ENCODE results near the gene ROPN1L. TPM values are rescaled to one million over a fixed set of nuclear protein-coding genes. Genes with fewer than 3 reads are reported as not detected.
A peak's percentile ranks its signal among the peaks of the same experiment; 100 is the strongest.
"Not testable (repeated sequence)": the region's sequence is repeated elsewhere in the genome, so short reads cannot be mapped to it uniquely, and the experiment has no call there.

The ROPN1L gene
- 1.2 TPM in 1 of 2 replicates, not detected in the other for total RNA-seq (2014; rRNA removed; shearing (Covaris generic); ENCODE audit: low replicate concordance)

DNA sequence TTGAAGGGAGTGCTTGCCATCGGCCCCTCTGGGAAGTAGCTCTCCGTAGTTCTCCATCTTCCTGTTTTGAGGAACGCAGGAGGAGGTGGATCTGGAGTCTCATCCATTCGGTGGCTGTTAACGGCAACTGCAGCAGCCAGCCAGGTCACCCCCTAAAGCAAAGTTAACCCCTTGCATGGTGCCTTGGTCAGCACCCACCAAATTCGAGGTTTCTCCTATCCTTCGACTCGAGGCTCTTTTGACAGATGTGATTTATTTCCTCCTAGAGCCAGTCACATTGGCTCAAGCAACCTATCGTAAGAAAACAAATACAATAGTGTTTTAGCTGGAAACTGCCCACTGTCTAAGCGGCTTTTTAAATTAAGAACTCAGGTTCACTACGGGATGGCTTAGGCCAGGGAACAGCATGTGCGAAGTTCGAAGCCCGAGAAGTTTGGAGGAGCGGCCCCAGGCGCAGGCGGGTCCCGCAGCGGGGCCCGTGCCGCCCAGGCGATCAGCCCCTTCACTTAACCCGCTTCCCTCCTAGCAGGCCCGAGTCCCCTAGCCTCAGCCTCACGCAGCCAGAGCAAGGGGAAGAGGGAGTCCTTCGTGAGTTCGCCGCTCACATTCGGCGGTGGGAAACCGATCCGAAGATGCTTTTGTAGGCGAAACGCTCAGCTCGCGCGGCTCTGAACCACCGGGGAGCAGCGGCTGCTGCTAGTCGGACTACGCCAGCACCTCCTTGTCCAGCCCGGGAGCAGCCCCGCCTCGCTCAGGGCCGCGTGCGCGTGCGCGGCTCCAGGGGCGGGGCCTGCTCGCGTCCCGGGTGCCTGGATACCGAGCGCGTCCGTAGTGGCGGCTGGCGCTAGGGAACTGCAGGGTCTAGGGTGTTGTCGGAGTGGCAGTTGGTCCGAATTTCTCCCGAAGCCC lies at the start of gene ROPN1L:
Gene ROPN1L, plus strand, starts transcription at position 797 of the 909 bp plus-strand sequence. CDS start 289 bp downstream, outside the sequence.
- H3K27me3 ChIP-seq (ENCODE audit: low read length) = no peaks in the 10 kb centered on the region
- H3K9ac ChIP-seq (ENCODE audit: low read length) = peak within 1 kb of the TSS; percentile 67
- no peaks in the 10 kb centered on the region for H3K79me2 ChIP-seq (ENCODE audit: low read length)
- H3K4me2 ChIP-seq (ENCODE audit: low read depth, low read length, poor library complexity, severe bottlenecking) = peak within 1 kb of the TSS; percentile 83
- no peaks in the 10 kb centered on the region for H3K9me2 ChIP-seq (replicated peaks; ENCODE audit: insufficient read depth, low read length)
- DNase-seq = peak; percentile 88
- H2AFZ ChIP-seq (ENCODE audit: low read length) = peak within 1 kb of the TSS; percentile 36; the same call in 1 of the 2 replicates
- peaks cover 17% of the 10 kb centered on the region for H3K4me1 ChIP-seq (ENCODE audit: low read length)
- H3K9me3 ChIP-seq (ENCODE audit: low read length) = no peaks in the 10 kb centered on the region
- H3K27ac ChIP-seq (ENCODE audit: low read length) = no peak within 1 kb of the TSS
- no peaks in the 10 kb centered on the region for H3K36me3 ChIP-seq (ENCODE audit: insufficient read depth, low read length)
- peak within 1 kb of the TSS; percentile 68 for H3K4me3 ChIP-seq (ENCODE audit: low read length)
- H4K20me1 ChIP-seq (ENCODE audit: insufficient read depth, low read depth, low read length) = 0 out of 2 replicates have a peak, but pooled peaks cover 6% of the 10 kb centered on the region

DNA sequence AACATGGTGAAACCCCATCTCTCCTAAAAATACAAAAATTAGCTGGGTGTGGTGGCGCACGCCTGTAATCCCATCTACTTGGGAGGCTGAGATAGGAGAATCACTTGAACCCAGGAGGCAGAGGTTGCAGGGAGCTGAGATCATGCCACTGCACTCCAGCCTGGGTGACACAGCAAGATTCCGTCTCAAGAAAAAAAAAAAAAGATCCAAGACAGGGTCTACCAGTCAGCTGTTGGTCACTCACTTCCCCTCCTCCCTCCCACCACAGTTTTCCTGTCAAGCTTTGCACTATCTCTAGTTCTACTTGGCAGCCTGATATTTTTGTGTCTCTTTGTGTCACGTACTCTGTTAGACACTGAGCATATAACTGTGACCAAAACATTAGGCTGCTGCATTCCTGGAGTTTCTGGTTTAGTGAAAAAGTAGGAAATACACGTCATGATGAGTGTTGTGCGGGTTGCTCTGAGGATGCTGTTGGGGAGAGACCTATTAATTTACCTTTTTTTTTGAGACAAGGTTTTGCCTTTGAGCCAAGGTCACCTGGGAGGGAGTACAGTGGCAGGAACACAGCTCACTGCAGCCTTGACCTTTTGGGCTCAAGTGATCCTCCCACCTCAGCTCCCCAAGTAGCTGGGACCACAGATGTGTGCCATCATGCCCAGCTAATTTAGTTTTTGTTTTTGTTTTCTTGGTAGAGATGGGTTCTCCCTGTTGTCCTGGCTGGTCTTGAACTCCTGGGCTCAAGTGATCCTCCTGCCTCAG lies 48.9 kb upstream of the ROPN1L start:
- H3K4me3 ChIP-seq (ENCODE audit: low read length); H3K9me2 ChIP-seq (replicated peaks; ENCODE audit: insufficient read depth, low read length); H3K27ac ChIP-seq (ENCODE audit: low read length); H3K4me2 ChIP-seq (ENCODE audit: low read depth, low read length, poor library complexity, severe bottlenecking); H2AFZ ChIP-seq (ENCODE audit: low read length); H3K9ac ChIP-seq (ENCODE audit: low read length); H3K4me1 ChIP-seq (ENCODE audit: low read length); H3K27me3 ChIP-seq (ENCODE audit: low read length); H3K9me3 ChIP-seq (ENCODE audit: low read length); H4K20me1 ChIP-seq (ENCODE audit: insufficient read depth, low read depth, low read length); DNase-seq: not testable (repeated sequence)
- Histone ChIP-seq H3K36me3 (ENCODE audit: insufficient read depth, low read length) (peaks cover 28% of the 10 kb centered on the region), H3K79me2 (ENCODE audit: low read length) (peaks cover 25% of the 10 kb centered on the region; the same call in 1 of the 2 replicates)

GRCh38 chr5:10393491-10393890 lies 48.2 kb upstream of the ROPN1L start:
- Histone ChIP-seq H3K27ac (ENCODE audit: low read length) (no peak overlapping the region), H4K20me1 (ENCODE audit: insufficient read depth, low read depth, low read length) (no peaks in the 10 kb centered on the region), H3K9ac (ENCODE audit: low read length) (no peak overlapping the region), H3K4me3 (ENCODE audit: low read length) (no peak overlapping the region), H3K27me3 (ENCODE audit: low read length) (no peaks in the 10 kb centered on the region), H3K4me2 (ENCODE audit: low read depth, low read length, poor library complexity, severe bottlenecking) (no peak overlapping the region), H3K9me2 (replicated peaks; ENCODE audit: insufficient read depth, low read length) (no peaks in the 10 kb centered on the region), H2AFZ (ENCODE audit: low read length) (no peak overlapping the region), H3K4me1 (ENCODE audit: low read length) (no peaks in the 10 kb centered on the region), H3K79me2 (ENCODE audit: low read length) (peaks cover 19% of the 10 kb centered on the region; the same call in 1 of the 2 replicates), H3K36me3 (ENCODE audit: insufficient read depth, low read length) (peaks cover 28% of the 10 kb centered on the region), H3K9me3 (ENCODE audit: low read length) (no peaks in the 10 kb centered on the region)
- DNase-seq = no peak

DNA sequence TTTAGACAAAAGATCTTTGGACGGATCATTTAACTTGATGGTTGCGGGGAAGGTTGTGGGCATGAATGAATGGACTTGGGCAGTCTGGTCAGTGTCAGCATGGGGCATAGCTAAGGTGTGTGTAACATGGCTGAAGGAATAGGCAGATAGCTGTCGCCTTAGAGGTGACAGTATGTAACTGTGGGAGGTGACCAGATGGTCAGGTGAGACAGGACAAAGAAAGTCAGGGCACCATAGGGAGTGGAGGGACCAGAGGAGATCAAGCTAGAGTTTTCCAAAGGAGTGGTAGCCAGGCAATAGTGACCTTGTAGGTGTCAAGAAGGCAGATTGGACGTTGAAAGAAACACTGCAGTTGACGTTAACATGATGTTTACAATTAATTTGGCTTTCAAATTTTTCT lies 45.1 kb upstream of the ROPN1L start:
- peaks cover 25% of the 10 kb centered on the region for H3K36me3 ChIP-seq (ENCODE audit: insufficient read depth, low read length)

DNA sequence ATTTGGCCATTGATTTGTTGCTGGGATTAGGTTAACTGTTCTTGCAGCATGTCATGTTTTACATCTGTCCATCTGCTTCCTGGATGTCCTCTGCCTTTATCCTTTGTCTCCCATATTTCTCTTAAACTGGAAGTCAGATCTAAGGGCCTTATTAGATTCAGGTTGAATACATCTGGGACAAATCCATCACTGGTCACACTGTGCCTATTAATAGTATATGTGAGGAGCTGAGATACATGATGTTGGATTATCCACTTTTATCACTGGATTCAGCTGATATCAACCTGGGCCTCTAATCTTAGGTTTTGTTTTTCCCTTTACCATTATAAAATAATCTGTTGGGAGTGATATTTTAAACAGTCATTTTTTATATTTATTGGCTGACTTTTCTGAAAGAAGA lies 41.8 kb upstream of the ROPN1L start:
- no peak overlapping the region for H3K27ac ChIP-seq (ENCODE audit: low read length)
- no peak overlapping the region for H2AFZ ChIP-seq (ENCODE audit: low read length)
- no peaks in the 10 kb centered on the region for H3K9me2 ChIP-seq (replicated peaks; ENCODE audit: insufficient read depth, low read length)
- DNase-seq = no peak
- H3K4me2 ChIP-seq (ENCODE audit: low read depth, low read length, poor library complexity, severe bottlenecking) = no peak overlapping the region
- peaks cover 12% of the 10 kb centered on the region; the same call in 1 of the 2 replicates for H3K79me2 ChIP-seq (ENCODE audit: low read length)
- H3K9me3 ChIP-seq (ENCODE audit: low read length) = no peaks in the 10 kb centered on the region
- H3K4me3 ChIP-seq (ENCODE audit: low read length) = no peak overlapping the region
- peaks cover 8% of the 10 kb centered on the region for H3K4me1 ChIP-seq (ENCODE audit: low read length)
- no peak overlapping the region for H3K9ac ChIP-seq (ENCODE audit: low read length)
- peaks cover 34% of the 10 kb centered on the region for H3K36me3 ChIP-seq (ENCODE audit: insufficient read depth, low read length)
- no peaks in the 10 kb centered on the region; the same call in 1 of the 2 replicates for H4K20me1 ChIP-seq (ENCODE audit: insufficient read depth, low read depth, low read length)
- no peaks in the 10 kb centered on the region for H3K27me3 ChIP-seq (ENCODE audit: low read length)

More for the DNA sequence above, 45.1 kb upstream of the ROPN1L start:
- no peak overlapping the region for H2AFZ ChIP-seq (ENCODE audit: low read length)
- H3K27me3 ChIP-seq (ENCODE audit: low read length) = no peaks in the 10 kb centered on the region
- peaks cover 12% of the 10 kb centered on the region; the same call in 1 of the 2 replicates for H3K79me2 ChIP-seq (ENCODE audit: low read length)
- H3K9me2 ChIP-seq (replicated peaks; ENCODE audit: insufficient read depth, low read length) = no peaks in the 10 kb centered on the region
- no peak overlapping the region for H3K27ac ChIP-seq (ENCODE audit: low read length)
- no peak overlapping the region for H3K4me3 ChIP-seq (ENCODE audit: low read length)
- no peaks in the 10 kb centered on the region for H4K20me1 ChIP-seq (ENCODE audit: insufficient read depth, low read depth, low read length)
- no peaks in the 10 kb centered on the region for H3K9me3 ChIP-seq (ENCODE audit: low read length)
- no peak for DNase-seq
- no peaks in the 10 kb centered on the region; the same call in 1 of the 2 replicates for H3K4me1 ChIP-seq (ENCODE audit: low read length)
- H3K9ac ChIP-seq (ENCODE audit: low read length) = no peak overlapping the region
- H3K4me2 ChIP-seq (ENCODE audit: low read depth, low read length, poor library complexity, severe bottlenecking) = no peak overlapping the region

- Histone ChIP-seq H3K4me3 (ENCODE audit: low read length) (no peak overlapping the region), H3K9ac (ENCODE audit: low read length) (no peak overlapping the region), H3K4me2 (ENCODE audit: low read depth, low read length, poor library complexity, severe bottlenecking) (no peak overlapping the region), H3K27ac (ENCODE audit: low read length) (no peak overlapping the region), H3K27me3 (ENCODE audit: low read length) (no peaks in the 10 kb centered on the region), H3K4me1 (ENCODE audit: low read length) (peaks cover 8% of the 10 kb centered on the region), H2AFZ (ENCODE audit: low read length) (no peak overlapping the region), H4K20me1 (ENCODE audit: insufficient read depth, low read depth, low read length) (no peaks in the 10 kb centered on the region; the same call in 1 of the 2 replicates), H3K79me2 (ENCODE audit: low read length) (peaks cover 12% of the 10 kb centered on the region; the same call in 1 of the 2 replicates), H3K9me3 (ENCODE audit: low read length) (no peaks in the 10 kb centered on the region), H3K9me2 (replicated peaks; ENCODE audit: insufficient read depth, low read length) (no peaks in the 10 kb centered on the region), H3K36me3 (ENCODE audit: insufficient read depth, low read length) (peaks cover 38% of the 10 kb centered on the region)
- no peak for DNase-seq
Observed at GRCh38 chr5:10400411-10400810, 41.3 kb upstream of the ROPN1L start.

- Histone ChIP-seq H3K27ac (ENCODE audit: low read length) (no peak overlapping the region), H3K9ac (ENCODE audit: low read length) (no peak overlapping the region), H3K9me3 (ENCODE audit: low read length) (no peaks in the 10 kb centered on the region), H3K4me3 (ENCODE audit: low read length) (no peak overlapping the region), H2AFZ (ENCODE audit: low read length) (no peak overlapping the region), H3K4me2 (ENCODE audit: low read depth, low read length, poor library complexity, severe bottlenecking) (no peak overlapping the region), H3K4me1 (ENCODE audit: low read length) (peaks cover 8% of the 10 kb centered on the region), H3K9me2 (replicated peaks; ENCODE audit: insufficient read depth, low read length) (no peaks in the 10 kb centered on the region), H4K20me1 (ENCODE audit: insufficient read depth, low read depth, low read length) (no peaks in the 10 kb centered on the region; the same call in 1 of the 2 replicates), H3K36me3 (ENCODE audit: insufficient read depth, low read length) (peaks cover 36% of the 10 kb centered on the region; the same call in 1 of the 2 replicates), H3K27me3 (ENCODE audit: low read length) (no peaks in the 10 kb centered on the region), H3K79me2 (ENCODE audit: low read length) (peaks cover 12% of the 10 kb centered on the region; the same call in 1 of the 2 replicates)
- no peak for DNase-seq
Observed at GRCh38 chr5:10400831-10401230, 40.8 kb upstream of the ROPN1L start.
